HG03520 (cell line): ENCODE results near the gene CD300LD.

Experiments
- ATAC-seq: cut with Tn5 transposase; IDR thresholded peaks from one replicate; pipeline ENCODE4 v1.9.1; 2021; ENCODE audit warnings: mild to moderate bottlenecking, moderate library complexity; ENCODE audit not compliant: unreplicated experiment

Gene CD300LD

GRCh38 chr17:74545843-74546230 is 46.2 kb downstream of the CD300LD start, which contains the start of gene CD300C:
Gene CD300C, minus strand, starts transcription at chr17:74546115. Its CDS starts 333 bp downstream, at chr17:74545782.
- no peak for ATAC-seq

GRCh38 chr17:74544991-74545842 is 46.9 kb downstream of the CD300LD start:
- no peak for ATAC-seq

- no peak for ATAC-seq
Observed at GRCh38 chr17:74543891-74544760, 48.0 kb downstream of the CD300LD start.

DNA sequence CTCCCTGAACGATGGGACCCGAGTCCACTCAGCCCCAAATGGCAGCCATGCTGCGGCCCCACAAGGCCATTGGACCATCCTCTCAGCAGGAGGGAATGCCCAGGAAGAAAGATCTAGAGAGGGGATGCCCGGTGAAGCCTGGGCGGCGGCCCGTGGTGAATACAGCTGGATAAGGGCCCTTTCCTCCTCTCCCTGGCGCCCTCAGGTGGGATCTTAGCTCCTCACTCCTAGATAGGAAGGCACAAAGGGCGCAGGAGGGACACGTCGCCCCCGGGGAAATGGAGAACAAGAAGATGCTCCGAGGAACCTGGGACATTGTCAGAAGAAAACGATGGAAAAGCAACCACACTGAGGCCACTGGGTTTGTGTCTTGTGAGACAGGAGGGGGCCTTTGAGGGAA is 48.7 kb downstream of the CD300LD start:
- ATAC-seq: no peak

DNA sequence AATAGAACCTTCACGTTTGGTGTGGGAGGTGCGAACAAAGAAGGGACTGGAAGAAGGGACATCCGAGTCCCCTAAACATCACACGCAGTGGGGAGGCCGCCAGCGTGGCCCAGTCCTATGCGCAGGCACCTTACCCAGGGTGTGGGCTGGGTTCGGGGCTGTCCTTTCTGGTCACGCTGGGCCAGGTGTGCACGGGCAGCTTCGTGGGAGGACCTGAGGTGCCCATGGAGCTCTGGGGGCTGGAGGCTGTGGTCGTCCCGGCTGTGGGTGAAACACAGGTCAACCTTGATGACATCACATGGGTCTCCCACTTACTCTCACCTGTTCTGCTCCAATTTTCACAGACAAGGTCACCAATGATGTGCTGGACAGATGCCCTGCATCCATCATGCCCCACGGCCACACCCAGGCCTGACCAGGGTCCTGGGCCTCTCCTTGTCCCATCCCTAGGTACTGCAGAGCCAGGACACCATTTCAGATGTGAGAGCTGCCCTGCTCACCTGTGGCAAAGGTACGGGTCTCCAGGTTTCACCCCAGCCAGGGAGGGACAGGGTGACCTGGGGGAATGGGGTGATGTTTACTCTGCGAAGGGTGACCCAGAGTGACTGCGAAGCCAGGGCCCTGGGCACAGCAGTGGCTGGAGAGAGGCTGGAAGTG is 49.2 kb downstream of the CD300LD start:
- ATAC-seq: no peak

- no peak for ATAC-seq
Observed at GRCh38 chr17:74542166-74542565, 49.9 kb downstream of the CD300LD start.

GRCh38 chr17:74541176-74542111 is 50.6 kb downstream of the CD300LD start:
- no peak for ATAC-seq

DNA sequence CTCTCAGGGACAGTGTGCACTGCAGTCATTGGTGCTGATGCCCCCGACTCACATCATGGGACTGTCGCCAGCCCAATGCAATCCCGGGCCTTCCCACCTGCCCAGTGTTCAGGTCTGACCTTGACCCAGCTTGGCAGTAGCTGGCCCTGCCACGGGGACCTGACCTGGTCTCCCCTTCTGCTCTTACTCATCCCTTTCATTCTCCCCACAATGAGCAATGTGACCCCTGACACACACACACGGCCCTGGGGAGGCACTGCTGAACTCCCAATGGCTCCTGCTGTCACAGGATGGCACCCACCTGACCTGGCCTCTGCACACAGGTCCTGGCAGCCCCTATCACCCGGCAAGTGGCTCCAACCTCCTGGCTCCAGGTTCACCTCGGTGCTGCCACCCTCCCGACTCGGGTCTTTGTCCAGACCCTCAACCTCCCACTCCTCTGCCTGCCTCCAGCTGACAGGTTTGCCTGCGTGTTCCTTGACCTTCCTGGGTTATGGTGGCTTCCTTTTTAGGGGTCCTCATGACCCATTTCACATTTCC is 52.7 kb downstream of the CD300LD start:
- ATAC-seq: no peak

DNA sequence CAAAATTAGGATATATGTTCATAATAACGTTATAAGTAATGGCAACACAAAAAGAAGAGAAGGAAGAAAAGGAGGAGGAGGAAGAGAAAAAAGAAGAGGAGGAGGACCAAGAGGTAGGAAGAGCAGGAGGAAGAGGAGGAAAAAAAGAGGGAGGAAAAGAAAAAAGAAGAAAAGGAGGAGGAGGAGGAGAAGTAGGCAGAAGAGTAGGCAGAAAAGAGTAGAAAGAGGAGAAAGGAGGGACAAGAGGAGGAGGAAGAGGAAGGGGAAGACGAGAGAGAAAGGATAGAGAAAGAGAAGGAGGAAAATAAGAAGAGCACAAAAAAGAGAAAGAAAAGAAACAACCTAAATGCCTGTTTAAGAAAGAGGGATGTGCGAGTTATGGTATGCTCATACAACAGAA is 55.2 kb downstream of the CD300LD start:
- ATAC-seq: no peak

DNA sequence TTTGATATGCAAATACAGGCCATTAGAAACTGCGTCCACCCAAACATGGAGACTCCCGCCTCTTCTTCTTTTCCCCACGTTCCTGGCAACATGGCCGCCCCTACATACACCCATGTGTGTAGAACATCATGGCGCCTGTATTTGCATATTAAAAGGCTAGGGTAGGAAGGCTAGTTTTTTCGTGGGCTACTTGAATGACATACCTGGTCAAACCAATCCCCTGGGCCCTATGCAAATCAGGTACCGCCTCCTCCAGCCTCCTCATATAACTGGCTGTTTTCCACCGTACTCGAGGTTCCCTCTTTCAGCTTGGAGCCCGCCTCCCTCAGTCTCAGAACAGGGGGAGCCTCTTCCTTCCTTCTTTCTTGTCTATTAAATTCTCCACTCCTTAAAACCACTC is 60.0 kb downstream of the CD300LD start:
- no peak for ATAC-seq

DNA sequence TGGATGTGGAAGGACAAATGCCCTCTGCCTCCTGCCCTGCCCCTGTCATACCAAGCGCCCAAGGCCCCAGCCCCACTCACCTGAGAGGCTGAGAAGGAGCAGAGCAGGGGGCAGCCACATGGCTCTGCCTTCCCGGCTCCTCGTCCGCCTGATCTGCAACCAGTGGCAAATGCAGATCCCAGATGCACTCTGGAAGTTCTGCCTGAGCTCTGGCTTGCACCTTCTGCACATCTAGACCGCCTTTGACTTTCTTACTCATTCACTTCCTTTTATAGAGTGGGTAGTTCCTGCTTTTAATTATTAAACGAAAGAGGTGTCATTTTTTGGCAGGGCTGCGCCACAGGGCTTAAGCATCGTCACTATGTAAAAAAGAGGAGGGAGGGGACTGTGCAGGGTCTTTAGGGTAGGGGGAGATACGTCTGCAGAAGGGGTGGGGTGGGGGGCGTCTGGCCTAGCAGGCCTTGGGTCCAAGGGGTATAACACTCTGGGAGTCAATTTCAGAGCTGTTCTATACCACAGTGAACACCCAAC is 60.8 kb downstream of the CD300LD start, which contains the start of gene CD300LB:
CD300LB (minus strand) TSS at position 245 of the 531 bp plus-strand sequence; CDS start at position 120, 125 bp downstream.
- no peak for ATAC-seq

DNA sequence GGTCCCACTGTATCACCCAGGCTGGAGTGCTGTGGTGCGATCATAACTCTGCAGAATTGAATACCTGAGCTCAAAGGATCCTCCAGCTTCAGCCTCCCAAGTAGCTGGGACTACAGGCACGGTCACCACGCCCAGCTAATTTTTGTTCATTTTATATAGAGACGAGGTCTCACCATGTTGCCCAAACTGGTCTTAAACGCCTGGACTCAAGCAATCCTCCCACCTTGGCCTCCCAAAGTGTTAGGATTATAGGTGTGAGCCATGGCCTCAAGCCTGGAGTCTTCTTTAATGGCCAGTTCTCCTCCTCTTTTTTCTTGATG is 61.3 kb downstream of the CD300LD start:
- ATAC-seq: no peak
